Heart left ventricle (tissue), 16 donors: ENCODE measurements around the gene NR5A2. TPM values are rescaled to one million over a fixed set of nuclear protein-coding genes. Genes with fewer than 3 reads are reported as not detected.

Experiments
- ATAC-seq, 4 donors: fragments of 200-7000 bp; cut with Tn5 transposase; one replicate each; pipeline ENCODE4 v1.9.1; 2020 to 2022; ENCODE audit warnings: moderate library complexity in 4 of 4, mild to moderate bottlenecking in 3 of 4, moderate number of reproducible peaks in 1 of 4
- DNase-seq, 5 donors: peaks; one replicate each; pipeline ENCODE4 v3.0.0-alpha.2; 2020
- H3K27ac ChIP-seq, 12 donors: fragments of 200-600 bp; sonication (generic) in 4 of 12; one replicate each; pipeline versions ENCODE4 v1.5.0 to v1.8.0; 2016 to 2022; ENCODE audit warnings: mild to moderate bottlenecking in 2 of 12
- H3K27me3 ChIP-seq, 9 donors: fragments of 200-600 bp; sonication (generic) in 2 of 9; one replicate each; pipeline versions ENCODE4 v1.5.1 to v1.8.0; 2016 to 2022; ENCODE audit warnings: mild to moderate bottlenecking in 3 of 9
- H3K36me3 ChIP-seq, 9 donors: fragments of 200-600 bp; sonication (generic) in 2 of 9; one replicate each; pipeline versions ENCODE4 v1.5.0 to v1.8.0; 2018 to 2022; ENCODE audit warnings: mild to moderate bottlenecking in 2 of 9
- H3K4me1 ChIP-seq, 12 donors: fragments of 200-600 bp; sonication (generic) in 4 of 12; one replicate each; pipeline versions ENCODE4 v1.5.0 to v1.8.0; 2016 to 2022; ENCODE audit warnings: mild to moderate bottlenecking in 3 of 12
- H3K4me3 ChIP-seq, 12 donors: fragments of 200-600 bp; sonication (generic) in 4 of 12; one replicate each; pipeline versions ENCODE4 v1.5.0 to v1.8.0; 2017 to 2022; ENCODE audit warnings: mild to moderate bottlenecking in 9 of 12, moderate library complexity in 4 of 12
- H3K9me3 ChIP-seq, 12 donors: fragments of 200-600 bp; sonication (generic) in 4 of 12; one replicate each; pipeline versions ENCODE4 v1.5.0 to v1.8.0; 2016 to 2022; ENCODE audit warnings: mild to moderate bottlenecking in 1 of 12
- POLR2A ChIP-seq, 2 donors: fragments of 450-650 bp; IDR thresholded peaks; one replicate each; pipeline ENCODE4 v1.6.1; 2017; ENCODE audit warnings: antibody characterized with exemption in 2 of 2, mild to moderate bottlenecking in 2 of 2, moderate library complexity in 2 of 2
- WGBS, 4 donors: extraction: QIAGEN DNeasy Blood & Tissue Kit in 2 of 4; methylation state at CpG; one replicate each; pipeline versions ENCODE4 v1.1.5 to v1.1.7; 2013 to 2018; 5-methylcytosine and 5-hydroxymethylcytosine counted together
- intact Hi-C, 10 donors: fragments of 100-400 bp; cut with DNase I; formaldehyde crosslinking; loops; one replicate each; pipeline versions ENCODE4 v1.11.1 to v1.14.2; 2022
- polyA plus RNA-seq, 2 donors: library from polyadenylated mRNA; stranded (reverse); fragments of 200-250 nt; gene quantifications; one replicate each; pipeline ENCODE4 v1.2.3, GENCODE V29; 2013
- total RNA-seq, 9 donors: library from RNA; depleted of rRNA in 2 of 9; stranded (reverse); fragments of >200 nt in 2 of 9; fragmentation: NEBNext Ultra II Directional in 3 of 9; extraction: Animal tissue kit (Norgen Biotek cat#: 25700) in 3 of 9; gene quantifications; one replicate each; pipeline versions ENCODE4 v1.1.0 to v1.2.4, GENCODE V29; 2016 to 2023
- TF ChIP-seq, protein P1 (sequence below), 12 donors: fragments of 200-600 bp; sonication (generic) in 4 of 12; IDR thresholded peaks; one replicate each; pipeline versions ENCODE4 v1.5.0 to v1.8.0; 2018 to 2022; ENCODE audit warnings: antibody characterized with exemption in 12 of 12, mild to moderate bottlenecking in 5 of 12
- donor health status: ischemic (EF 13 %, LVEDD 7.1; RV severe dilation, severe dysfunction).
- donor health status: healthy with polysubstance abuse.
- donor health status: DM: no; HTN: yes; CAD: no.
- donor health status: DM: no; HTN: no; CAD: no.
- donor health status: ischemic (EF 25% LVEDD 6.9; RV normal size, moderate dysfunction).
- donor health status: ischemic (EF 25% LVEDD 5.7; RV mildly dilated, moderate dysfunction).
- donor health status: healthy.
- donor health status: DM: yes; HTN: yes; CAD: no.
- donor health status: ischemic (EF 35%, LVEDD 5.7; RV mildly dilated, moderate dysfunction).
- donor health status: nonischemic (EF 11% LVEDD 7.7; RV severe dilation, severe dysfunction).
- donor health status: DM: yes; HTN: yes; CAD: no.
- donor health status: PGD.
- donor health status: ischemic (EF 29% LVEDD 5.4; RV normal size, mild dysfunction).
- donor health status: nonischemic (EF 23%, LVEDD 6.1; RV moderate dilation, normal function).

The NR5A2 gene
- total and polyA plus RNA-seq, 11 donors = 0.30 to 2.7 (median 1.0) TPM

- peak overlapping the region in 3 of 12 donors; percentile 4 to 21 (median 14) for H3K4me3 ChIP-seq
- intact Hi-C loops = loop anchor here in 1 of 10 donors (5.0 kb wide), 1 partner anchor 166 kb away; no protein-coding TSS in a partner anchor
- WGBS, 4 donors = 8 to 20% (median 12%) methylated on average over 9 of the region's 9 CpGs
- H3K9me3 ChIP-seq = no peaks in the 10 kb centered on the region
- DNase-seq (peak in 3 of 5 donors; percentile 28 to 55 (median 41)), ATAC-seq (peak; percentile 47 to 88 (median 82))
- peaks cover 0 to 32% (median 19%) of the 10 kb centered on the region in 12 donors for H3K4me1 ChIP-seq
- no peaks in the 10 kb centered on the region for H3K36me3 ChIP-seq
- TF ChIP-seq, protein P1, sequence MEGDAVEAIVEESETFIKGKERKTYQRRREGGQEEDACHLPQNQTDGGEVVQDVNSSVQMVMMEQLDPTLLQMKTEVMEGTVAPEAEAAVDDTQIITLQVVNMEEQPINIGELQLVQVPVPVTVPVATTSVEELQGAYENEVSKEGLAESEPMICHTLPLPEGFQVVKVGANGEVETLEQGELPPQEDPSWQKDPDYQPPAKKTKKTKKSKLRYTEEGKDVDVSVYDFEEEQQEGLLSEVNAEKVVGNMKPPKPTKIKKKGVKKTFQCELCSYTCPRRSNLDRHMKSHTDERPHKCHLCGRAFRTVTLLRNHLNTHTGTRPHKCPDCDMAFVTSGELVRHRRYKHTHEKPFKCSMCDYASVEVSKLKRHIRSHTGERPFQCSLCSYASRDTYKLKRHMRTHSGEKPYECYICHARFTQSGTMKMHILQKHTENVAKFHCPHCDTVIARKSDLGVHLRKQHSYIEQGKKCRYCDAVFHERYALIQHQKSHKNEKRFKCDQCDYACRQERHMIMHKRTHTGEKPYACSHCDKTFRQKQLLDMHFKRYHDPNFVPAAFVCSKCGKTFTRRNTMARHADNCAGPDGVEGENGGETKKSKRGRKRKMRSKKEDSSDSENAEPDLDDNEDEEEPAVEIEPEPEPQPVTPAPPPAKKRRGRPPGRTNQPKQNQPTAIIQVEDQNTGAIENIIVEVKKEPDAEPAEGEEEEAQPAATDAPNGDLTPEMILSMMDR (IDR thresholded peaks at IDR 0.05) = no peak
- no peak for TF ChIP-seq POLR2A (IDR thresholded peaks at IDR 0.05)
- H3K27ac ChIP-seq = peak overlapping the region in 7 of 12 donors; percentile 14 to 38 (median 27)
- peaks cover 0 to 7% (median 0%) of the 10 kb centered on the region in 9 donors for H3K27me3 ChIP-seq
These were observed 48.5 kb downstream of the NR5A2 start for GRCh38 chr1:200075938-200076546.

DNA sequence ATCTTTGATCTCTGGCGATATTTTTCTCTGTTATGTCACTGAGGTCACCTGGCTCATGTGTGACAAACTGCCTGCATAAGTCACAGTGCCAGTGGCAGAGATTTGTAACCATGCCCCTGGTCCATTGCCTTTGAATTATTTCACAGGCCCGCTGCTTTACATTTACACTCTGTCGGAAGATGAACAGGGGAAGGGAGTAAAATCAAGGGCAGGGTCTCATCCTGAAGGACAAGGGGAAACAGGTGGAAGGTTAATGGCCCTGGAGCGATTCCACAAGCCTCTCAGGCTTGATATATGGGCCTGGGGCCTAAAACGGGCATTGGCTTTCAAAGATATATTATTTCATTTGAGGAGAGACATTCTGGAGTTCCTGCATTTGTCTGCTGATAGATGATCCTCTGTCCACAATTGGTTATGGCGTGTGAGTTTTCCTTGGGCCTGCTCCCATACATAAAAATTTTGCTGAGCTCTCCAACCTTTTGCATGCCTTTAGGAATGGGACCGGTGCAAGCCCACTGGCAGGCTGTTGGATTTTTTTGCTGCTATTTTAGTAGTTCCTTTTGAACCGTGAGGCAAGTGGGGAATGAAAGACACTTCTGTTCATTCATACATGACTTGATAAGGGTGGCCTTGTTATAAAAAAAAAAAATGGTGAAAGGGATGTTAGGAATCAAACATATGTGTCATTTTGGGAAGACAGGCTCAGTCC lies 51.9 kb downstream of the NR5A2 start:
- no peaks in the 10 kb centered on the region for H3K9me3 ChIP-seq
- DNase-seq (no peak), ATAC-seq (no peak)
- H3K27me3 ChIP-seq = peaks cover 0 to 7% (median 0%) of the 10 kb centered on the region in 9 donors
- no peak overlapping the region for H3K27ac ChIP-seq
- H3K36me3 ChIP-seq = no peaks in the 10 kb centered on the region
- H3K4me3 ChIP-seq = no peak overlapping the region
- intact Hi-C loops = loop anchor here in 1 of 10 donors (5.0 kb wide), 1 partner anchor 163 kb away; no protein-coding TSS in a partner anchor
- 73 to 80% (median 75%) methylated on average over 8 of the region's 8 CpGs for WGBS, 4 donors
- TF ChIP-seq, protein P1 (IDR thresholded peaks at IDR 0.05) = no peak
- no peak for TF ChIP-seq POLR2A (IDR thresholded peaks at IDR 0.05)
- peaks cover 0 to 23% (median 12%) of the 10 kb centered on the region in 12 donors for H3K4me1 ChIP-seq

DNA sequence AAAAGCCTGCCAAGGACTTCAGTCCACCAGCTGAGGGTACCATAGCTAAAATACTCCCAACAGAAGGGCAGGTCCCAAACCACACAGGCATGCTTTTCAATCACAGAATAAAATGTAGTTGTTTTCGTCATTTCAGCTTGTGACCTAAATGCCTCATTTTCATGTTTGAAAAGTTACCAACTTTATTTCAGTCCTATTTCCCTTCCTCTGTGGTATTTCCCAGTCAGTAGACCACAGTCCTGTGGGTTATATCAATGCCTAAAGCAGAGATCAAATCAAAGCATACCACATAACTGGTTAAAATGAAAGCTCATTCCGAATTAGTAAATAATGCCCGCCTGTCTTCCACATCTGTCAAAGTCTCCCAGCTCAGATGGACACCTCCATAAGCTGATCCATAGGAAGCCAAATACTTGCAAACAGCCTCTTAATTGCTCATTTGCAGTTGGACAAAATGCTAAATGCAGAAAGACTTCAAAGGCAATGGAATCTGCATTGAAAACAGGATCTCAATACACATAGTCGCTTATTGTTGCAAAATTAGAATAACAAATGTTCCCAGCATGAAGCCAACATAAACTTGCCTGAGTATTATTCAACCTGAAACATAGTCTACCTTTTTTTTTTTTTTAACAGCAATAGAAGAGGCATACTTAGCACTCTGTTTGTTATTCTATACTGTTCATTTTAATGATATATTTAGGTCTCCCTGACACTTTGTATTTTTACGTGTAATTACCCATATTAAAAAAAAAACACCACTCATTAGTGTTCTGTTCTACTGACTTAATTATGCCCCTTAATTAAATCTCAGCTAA lies 53.9 kb downstream of the NR5A2 start:
- H3K4me3 ChIP-seq = peak overlapping the region in 1 of 12 donors; percentile 8
- H3K9me3 ChIP-seq = no peaks in the 10 kb centered on the region
- TF ChIP-seq POLR2A (IDR thresholded peaks at IDR 0.05) = no peak
- TF ChIP-seq, protein P1 (IDR thresholded peaks at IDR 0.05) = no peak
- H3K36me3 ChIP-seq = no peaks in the 10 kb centered on the region
- DNase-seq (no peak), ATAC-seq (no peak)
- H3K4me1 ChIP-seq = peaks cover 0 to 9% (median 3%) of the 10 kb centered on the region in 12 donors
- intact Hi-C loops = no loop called here
- H3K27ac ChIP-seq = peak overlapping the region in 1 of 12 donors; percentile 10
- 44 to 54% (median 51%) methylated on average over 5 of the region's 5 CpGs for WGBS, 4 donors
- H3K27me3 ChIP-seq = peaks cover 0 to 7% (median 0%) of the 10 kb centered on the region in 9 donors

- WGBS, 4 donors = 69 to 78% (median 73%) methylated on average over 3 of the region's 3 CpGs
- intact Hi-C loops = no loop called here
These were observed 54.4 kb downstream of the NR5A2 start for GRCh38 chr1:200081969-200082245.

More at GRCh38 chr1:200081969-200082245, 54.4 kb downstream of the NR5A2 start:
- TF ChIP-seq, protein P1 (IDR thresholded peaks at IDR 0.05) = no peak
- no peak for TF ChIP-seq POLR2A (IDR thresholded peaks at IDR 0.05)
- no peak overlapping the region for H3K27ac ChIP-seq
- DNase-seq = no peak
- no peak overlapping the region for H3K4me3 ChIP-seq
- no peaks in the 10 kb centered on the region for H3K9me3 ChIP-seq
- ATAC-seq = no peak
- H3K4me1 ChIP-seq = peaks cover 0 to 5% (median 0%) of the 10 kb centered on the region in 12 donors
- no peaks in the 10 kb centered on the region for H3K36me3 ChIP-seq
- peaks cover 0 to 7% (median 0%) of the 10 kb centered on the region in 9 donors for H3K27me3 ChIP-seq
